IMR-90 (cell line): Measurements from ENCODE around the gene CLIC4. TPM values are rescaled to one million over a fixed set of nuclear protein-coding genes. Genes with fewer than 3 reads are reported as not detected.

Source experiments
- ATAC-seq: fragments of 200-7000 bp; cut with Tn5 transposase; 2 replicates; pipeline ENCODE4 v1.9.1; 2020; ENCODE audit warnings: low read depth, mild to moderate bottlenecking, moderate library complexity
- BruUV-seq: library from RNA; stranded (reverse); fragments of 400-500 nt; replicated peaks from 2 replicates; lab custom pipeline; 2021; lab: Mats Ljungman, UMichigan
- CTCF ChIA-PET: fragments of 300-600 bp; formaldehyde crosslinking; extraction: SDS; loops from one replicate; lab custom pipeline; 2021; ENCODE audit warnings: antibody characterized with exemption; lab: Yijun Ruan, JAX
- POLR2A ChIA-PET: fragments of 300-600 bp; sonication (Branson Sonifier 250); formaldehyde crosslinking; loops from one replicate; lab custom pipeline; 2022; ENCODE audit warnings: antibody characterized with exemption; ENCODE audit not compliant: unreplicated experiment; lab: Charles Lee
- DNase-seq: peaks from one replicate; pipeline ENCODE4 v3.0.0; 2013
- H2AFZ ChIP-seq: replicated peaks from 2 replicates; pipeline ENCODE3; 2013; ENCODE audit warnings: low read length, mild to moderate bottlenecking; ENCODE audit not compliant: poor library complexity
- H2AK5ac ChIP-seq: 2 replicates; pipeline ENCODE4 v1.6.1; 2013; ENCODE audit warnings: low read depth, low read length, inconsistent platforms
- H2AK9ac ChIP-seq: replicated peaks from 2 replicates; pipeline ENCODE3; 2013; ENCODE audit warnings: mild to moderate bottlenecking, low read depth, low read length, moderate library complexity; ENCODE audit not compliant: poor library complexity
- H2BK120ac ChIP-seq: 2 replicates; pipeline ENCODE4 v1.6.1; 2013; ENCODE audit warnings: low read depth, low read length, inconsistent platforms
- H2BK15ac ChIP-seq: 3 replicates; pipeline ENCODE4 v1.6.1; 2013; ENCODE audit warnings: low read depth, low read length, inconsistent platforms
- H2BK20ac ChIP-seq: 2 replicates; pipeline ENCODE4 v1.6.1; 2013; ENCODE audit warnings: low read depth, mild to moderate bottlenecking, inconsistent platforms, low read length, moderate library complexity
- H2BK5ac ChIP-seq: 2 replicates; pipeline ENCODE4 v1.6.1; 2013; ENCODE audit warnings: mild to moderate bottlenecking, low read depth, low read length, inconsistent platforms; ENCODE audit not compliant: poor library complexity, severe bottlenecking
- H3K14ac ChIP-seq: replicated peaks from 2 replicates; pipeline ENCODE4 v1.6.1; 2013; ENCODE audit warnings: low read depth, low read length, inconsistent platforms
- H3K18ac ChIP-seq: 2 replicates; pipeline ENCODE4 v1.6.1; 2013; ENCODE audit warnings: low read depth, low read length, control low read depth
- H3K23ac ChIP-seq: 2 replicates; pipeline ENCODE4 v1.6.1; 2013; ENCODE audit warnings: low read depth, low read length, inconsistent platforms
- H3K27ac ChIP-seq: 2 replicates; pipeline ENCODE4 v1.5.1; 2013; ENCODE audit warnings: mild to moderate bottlenecking, control low read depth, low read length; ENCODE audit not compliant: insufficient read depth
- H3K27me3 ChIP-seq: 2 replicates; pipeline ENCODE4 v1.6.1; 2013; ENCODE audit warnings: low read length; ENCODE audit not compliant: control insufficient read depth, insufficient read depth
- H3K36me3 ChIP-seq: 2 replicates; pipeline ENCODE4 v1.6.1; 2013; ENCODE audit warnings: low read length, mixed read lengths; ENCODE audit not compliant: control insufficient read depth, insufficient read depth
- H3K4ac ChIP-seq: 2 replicates; pipeline ENCODE4 v1.6.1; 2013; ENCODE audit warnings: low read depth, low read length, inconsistent platforms
- H3K4me1 ChIP-seq: 2 replicates; pipeline ENCODE4 v1.6.1; 2013; ENCODE audit warnings: low read length, mixed read lengths; ENCODE audit not compliant: control insufficient read depth, insufficient read depth
- H3K4me2 ChIP-seq: 2 replicates; pipeline ENCODE4 v1.6.1; 2013; ENCODE audit warnings: low read depth, mild to moderate bottlenecking, control low read depth, low read length, moderate library complexity
- H3K4me3 ChIP-seq: 2 replicates; pipeline ENCODE4 v1.5.1; 2013; ENCODE audit warnings: low read depth, mild to moderate bottlenecking, control low read depth, low read length, moderate library complexity; ENCODE audit not compliant: insufficient read depth
- H3K56ac ChIP-seq: 2 replicates; pipeline ENCODE4 v1.6.1; 2013; ENCODE audit warnings: low read length, inconsistent platforms; ENCODE audit not compliant: insufficient read depth; ENCODE audit errors: extremely low read depth
- H3K79me1 ChIP-seq, 2 experiments: 2 replicates each; pipeline ENCODE4 v1.6.1; 2013; ENCODE audit warnings: low read length in 2 of 2, inconsistent platforms in 1 of 2, low read depth in 1 of 2
- H3K9ac ChIP-seq: 2 replicates; pipeline ENCODE4 v1.6.1; 2013; ENCODE audit warnings: low read depth, low read length, control low read depth
- H3K9me1 ChIP-seq: 2 replicates; pipeline ENCODE4 v1.6.1; 2013; ENCODE audit warnings: low read length, inconsistent platforms; ENCODE audit not compliant: insufficient read depth
- H3K9me3 ChIP-seq: 2 replicates; pipeline ENCODE4 v1.6.1; 2013; ENCODE audit warnings: low read length; ENCODE audit not compliant: control insufficient read depth, insufficient read depth
- H4K20me1 ChIP-seq: 2 replicates; pipeline ENCODE4 v1.6.1; 2013; ENCODE audit warnings: low read length, inconsistent platforms; ENCODE audit not compliant: insufficient read depth
- H4K5ac ChIP-seq: 2 replicates; pipeline ENCODE4 v1.6.1; 2013; ENCODE audit warnings: mild to moderate bottlenecking, low read depth, low read length, control low read depth
- H4K8ac ChIP-seq, 2 experiments: 2 replicates each; pipeline ENCODE4 v1.6.1; 2013; ENCODE audit warnings: low read depth in 2 of 2, low read length in 2 of 2, control low read depth in 1 of 2, inconsistent platforms in 1 of 2
- H4K91ac ChIP-seq: 2 replicates; pipeline ENCODE4 v1.6.1; 2013; ENCODE audit warnings: low read depth, low read length, inconsistent platforms; ENCODE audit not compliant: insufficient read depth
- BHLHE40 ChIP-seq: fragments of 150-350 bp; IDR thresholded peaks from 2 replicates; pipeline ENCODE4 v1.6.1; 2016; ENCODE audit warnings: mild to moderate bottlenecking, low read depth, low read length
- CHD1 ChIP-seq: IDR thresholded peaks from 2 replicates; pipeline ENCODE4 v1.6.1; 2012; ENCODE audit warnings: low read depth, low read length, improper control_type of control experiment
- MAFK ChIP-seq: IDR thresholded peaks from 2 replicates; pipeline ENCODE4 v1.6.1; 2012; ENCODE audit warnings: low read depth, low read length, improper control_type of control experiment
- MXI1 ChIP-seq: IDR thresholded peaks from 2 replicates; pipeline ENCODE4 v1.6.1; 2012; ENCODE audit warnings: low read depth, mild to moderate bottlenecking, low read length, moderate library complexity, borderline replicate concordance
- POLR2A ChIP-seq: IDR thresholded peaks from 2 replicates; pipeline ENCODE4 v1.6.1; 2012; ENCODE audit warnings: mild to moderate bottlenecking, low read depth, low read length
- RAD21 ChIP-seq: IDR thresholded peaks from 2 replicates; pipeline ENCODE4 v1.6.1; 2012; ENCODE audit warnings: low read length, improper control_type of control experiment
- RCOR1 ChIP-seq: IDR thresholded peaks from 2 replicates; pipeline ENCODE4 v1.6.1; 2012; ENCODE audit warnings: mild to moderate bottlenecking, low read length, improper control_type of control experiment; ENCODE audit not compliant: insufficient replicate concordance
- RFX5 ChIP-seq: IDR thresholded peaks from 2 replicates; pipeline ENCODE4 v1.8.0; 2012; ENCODE audit warnings: low read depth, mild to moderate bottlenecking, low read length, moderate library complexity
- SMC3 ChIP-seq: fragments of 150-350 bp; IDR thresholded peaks from 2 replicates; pipeline ENCODE4 v1.6.1; 2016; ENCODE audit warnings: low read depth, mild to moderate bottlenecking, antibody characterized with exemption, low read length, moderate library complexity
- WGBS, 2 experiments: methylation state at CpG; one replicate each; pipeline versions ENCODE4 v1.1.5 to v1.1.7; 2013; ENCODE audit warnings: missing lambda C conversion rate in 2 of 2; ENCODE audit not compliant: insufficient read length in 1 of 2; ENCODE audit errors: extremely low coverage in 2 of 2; 5-methylcytosine and 5-hydroxymethylcytosine counted together
- dilution Hi-C: fragments of 300-500 bp; cut with HindIII; formaldehyde crosslinking; loops from one replicate; pipeline ENCODE4 v1.14.3; 2018; ENCODE audit warnings: low sequenced_read_pairs; ENCODE audit not compliant: unreplicated experiment
- in situ Hi-C: fragments of 300-500 bp; cut with MboI; formaldehyde crosslinking; loops from 3 replicates; pipeline ENCODE4 v1.14.3; 2019; ENCODE audit warnings: low sequenced_read_pairs, inconsistent platforms, mixed read lengths
- intact Hi-C: fragments of 100-400 bp; cut with micrococcal nuclease; formaldehyde crosslinking; loops from 2 replicates; pipeline ENCODE4 v1.10.0; 2022
- polyA plus RNA-seq, 3 experiments: library from polyadenylated mRNA; depleted of rRNA; stranded (reverse); fragments of >200 nt; gene quantifications; 2 replicates each; pipeline ENCODE4 v1.2.3, GENCODE V29; 2012; ENCODE audit warnings: low replicate concordance in 1 of 3
- total RNA-seq: library from RNA; depleted of rRNA; stranded (reverse); fragments of >200 nt; gene quantifications from 2 replicates; pipeline ENCODE4 v1.2.3, GENCODE V29; 2012
- TF ChIP-seq, protein P1 (sequence below): fragments of 150-350 bp; IDR thresholded peaks from 2 replicates; pipeline ENCODE4 v1.6.1; 2017; ENCODE audit warnings: mild to moderate bottlenecking, antibody characterized with exemption, low read length, low read depth

CLIC4 gene
- total and polyA plus RNA-seq, 2 of the 4 experiments (the other 2 are of a cell fraction) = 242 to 392 TPM

DNA sequence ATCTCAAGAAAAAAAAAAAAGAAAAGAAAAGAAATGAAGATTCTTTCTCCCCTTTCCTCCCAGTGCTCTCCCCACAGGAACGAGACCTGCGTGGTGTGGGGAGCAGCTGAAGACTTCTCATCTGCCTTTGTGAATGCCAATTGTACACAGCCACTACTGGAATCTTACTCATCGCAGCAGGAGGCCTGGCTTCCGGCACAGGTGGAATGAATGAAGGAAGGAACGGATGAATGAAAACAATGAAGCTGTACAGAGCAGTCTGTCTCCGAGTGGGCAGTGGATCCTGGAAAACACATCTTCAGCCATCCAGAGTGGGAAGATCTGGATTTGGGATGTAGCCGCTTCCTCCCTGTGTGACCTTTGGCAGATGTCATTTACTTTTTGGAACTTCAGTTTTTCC is 119.9 kb downstream of the CLIC4 start:
- Histone ChIP-seq H3K9me3 (no peaks in the 10 kb centered on the region), H2BK15ac (no peak overlapping the region), H3K4me1 (no peaks in the 10 kb centered on the region), H4K8ac (no peak overlapping the region), H3K4me2 (no peak overlapping the region), H3K36me3 (no peaks in the 10 kb centered on the region), H3K79me1 (no peaks in the 10 kb centered on the region), H3K27me3 (peaks cover 39% of the 10 kb centered on the region), H2AFZ (no peak overlapping the region), H3K9ac (no peak overlapping the region), H4K5ac (no peak overlapping the region), H3K4ac (no peak overlapping the region), H4K20me1 (no peaks in the 10 kb centered on the region), H2BK5ac (no peak overlapping the region), H3K56ac (no peak overlapping the region), H4K91ac (no peak overlapping the region), H3K9me1 (peaks cover 4% of the 10 kb centered on the region; the same call in 1 of the 2 replicates), H3K4me3 (no peak overlapping the region), H3K14ac (no peak overlapping the region), H2AK9ac (no peak overlapping the region), H3K23ac (no peak overlapping the region), H3K27ac (no peak overlapping the region), H2AK5ac (no peak overlapping the region), H2BK120ac (no peak overlapping the region), H3K18ac (no peak overlapping the region), H2BK20ac (no peak overlapping the region)
- 92% methylated on average over 4 of the region's 7 CpGs; no CpG with 5 or more reads in 1 of the 2 experiments for WGBS, 2 experiments
- BruUV-seq = no TSS peak
- no peak for DNase-seq
- in situ Hi-C loops = no loop called here
- dilution Hi-C loops = no loop called here
- TF ChIP-seq RCOR1 = no peak
- no peak for TF ChIP-seq RFX5
- no peak for TF ChIP-seq CHD1
- no peak for TF ChIP-seq RAD21
- TF ChIP-seq MAFK = no peak
- TF ChIP-seq MXI1 = no peak
- no peak for TF ChIP-seq SMC3
- no peak for TF ChIP-seq POLR2A
- TF ChIP-seq, protein P1, sequence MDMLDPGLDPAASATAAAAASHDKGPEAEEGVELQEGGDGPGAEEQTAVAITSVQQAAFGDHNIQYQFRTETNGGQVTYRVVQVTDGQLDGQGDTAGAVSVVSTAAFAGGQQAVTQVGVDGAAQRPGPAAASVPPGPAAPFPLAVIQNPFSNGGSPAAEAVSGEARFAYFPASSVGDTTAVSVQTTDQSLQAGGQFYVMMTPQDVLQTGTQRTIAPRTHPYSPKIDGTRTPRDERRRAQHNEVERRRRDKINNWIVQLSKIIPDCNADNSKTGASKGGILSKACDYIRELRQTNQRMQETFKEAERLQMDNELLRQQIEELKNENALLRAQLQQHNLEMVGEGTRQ = no peak
- TF ChIP-seq BHLHE40 = no peak
- intact Hi-C loops = no loop called here
- ChIA-PET POLR2A (no interaction called here), CTCF (no interaction called here)
- ATAC-seq = no peak
